Activated CD8-positive, alpha-beta T cell treated with anti-CD3 and anti-CD28 coated beads for 36 hours (primary cell): ENCODE data around the gene PDX1. TPM values are rescaled to one million over a fixed set of nuclear protein-coding genes. Genes with fewer than 3 reads are reported as not detected.

Experiments
- ATAC-seq: fragments of 200-7000 bp; cut with Tn5 transposase; one replicate; pipeline ENCODE4 v1.10.0; 2021; ENCODE audit warnings: mild to moderate bottlenecking, moderate library complexity
- CTCF ChIA-PET: fragments of 350-600 bp; sonication (Branson Sonifier 250); formaldehyde crosslinking; loops from one replicate; lab custom pipeline; 2021; ENCODE audit warnings: antibody characterized with exemption; lab: Charles Lee
- POLR2A ChIA-PET: fragments of 350-600 bp; sonication (Branson Sonifier 250); formaldehyde crosslinking; loops from one replicate; lab custom pipeline; 2021; ENCODE audit warnings: antibody characterized with exemption; lab: Charles Lee
- DNase-seq: peaks from one replicate; pipeline ENCODE4 v3.0.0-alpha.2; 2020
- H3K27ac Mint-ChIP-seq: one replicate; pipeline ENCODE4 v1.8.0; 2021; ENCODE audit warnings: mild to moderate bottlenecking, mixed read lengths
- H3K27me3 Mint-ChIP-seq: one replicate; pipeline ENCODE4 v1.8.0; 2021; ENCODE audit warnings: mixed read lengths
- H3K36me3 Mint-ChIP-seq: one replicate; pipeline ENCODE4 v1.8.0; 2021; ENCODE audit warnings: low read depth, mixed read lengths
- H3K4me1 Mint-ChIP-seq: one replicate; pipeline ENCODE4 v1.8.0; 2021; ENCODE audit warnings: low read depth, mixed read lengths
- H3K4me3 Mint-ChIP-seq: one replicate; pipeline ENCODE4 v1.8.0; 2021; ENCODE audit warnings: mild to moderate bottlenecking, moderate library complexity, mixed read lengths
- H3K9me3 Mint-ChIP-seq: one replicate; pipeline ENCODE4 v1.8.0; 2021; ENCODE audit warnings: mixed read lengths
- CTCF ChIP-seq: fragments of 200-600 bp; IDR thresholded peaks from one replicate; pipeline ENCODE4 v1.8.0; 2022; ENCODE audit warnings: antibody characterized with exemption, mild to moderate bottlenecking
- intact Hi-C: fragments of 100-400 bp; cut with micrococcal nuclease; formaldehyde crosslinking; loops from one replicate; pipeline ENCODE4 v1.10.0; 2022
- total RNA-seq, 2 experiments: library from RNA; stranded (reverse); gene quantifications; one replicate each; pipeline ENCODE4 v1.2.3, GENCODE V29; 2021

PDX1 gene
- total RNA-seq, 2 experiments from 2014 or later, result not detected

- no peak overlapping the region for H3K27ac Mint-ChIP-seq
Observed at GRCh38 chr13:27926644-27927434, 7.0 kb downstream of the PDX1 start.

GRCh38 chr13:27927444-27928352 lies 7.9 kb downstream of the PDX1 start:
- Mint-ChIP-seq H3K9me3 (no peaks in the 10 kb centered on the region), H3K27ac (no peak overlapping the region), H3K36me3 (no peaks in the 10 kb centered on the region), H3K27me3 (peaks cover 82% of the 10 kb centered on the region), H3K4me1 (peaks cover 26% of the 10 kb centered on the region), H3K4me3 (no peak overlapping the region)
- intact Hi-C loops, result loop anchor here (5.0 to 10.0 kb wide), 2 partner anchors 40 to 133 kb away; partner anchors contain the start of genes CDX2 and GSX1
- ChIA-PET CTCF (interaction anchor here (1.0 to 6.0 kb wide), 4 partner anchors 11 to 101 kb away, joined by 3 to 32 read pairs (median 3); no protein-coding TSS in a partner anchor), POLR2A (interaction anchor here (0.6 to 1.7 kb wide), 3 partner anchors 27 to 922 kb away, joined by 3 to 5 read pairs (median 3); no protein-coding TSS in a partner anchor)
- DNase-seq, result no peak
- no peak for ATAC-seq
- TF ChIP-seq CTCF, result no peak

More at GRCh38 chr13:27926644-27927434, 7.0 kb downstream of the PDX1 start:
- ChIA-PET CTCF (interaction anchor here (1.0 to 6.0 kb wide), 5 partner anchors 11 to 100 kb away, joined by 3 to 32 read pairs (median 3); no protein-coding TSS in a partner anchor), POLR2A (interaction anchor here (1.7 kb wide), 1 partner anchor 27 kb away, joined by 5 read pairs; no protein-coding TSS in a partner anchor)
- H3K4me1 Mint-ChIP-seq, result peaks cover 30% of the 10 kb centered on the region
- H3K27me3 Mint-ChIP-seq, result peaks cover 91% of the 10 kb centered on the region
- H3K4me3 Mint-ChIP-seq, result no peak overlapping the region
- peak; percentile 24 for DNase-seq
- ATAC-seq, result no peak
- H3K9me3 Mint-ChIP-seq, result no peaks in the 10 kb centered on the region
- intact Hi-C loops, result loop anchor here (5.0 to 10.0 kb wide), 2 partner anchors 40 to 132 kb away; partner anchors contain the start of genes CDX2 and GSX1
- no peak for TF ChIP-seq CTCF
- no peaks in the 10 kb centered on the region for H3K36me3 Mint-ChIP-seq

- ATAC-seq (no peak), DNase-seq (no peak)
- Mint-ChIP-seq H3K4me3 (no peak overlapping the region), H3K9me3 (no peaks in the 10 kb centered on the region), H3K27me3 (peaks cover 76% of the 10 kb centered on the region), H3K4me1 (peaks cover 26% of the 10 kb centered on the region), H3K36me3 (no peaks in the 10 kb centered on the region), H3K27ac (no peak overlapping the region)
- ChIA-PET CTCF (interaction anchor here (6.0 kb wide), 1 partner anchor 26 kb away, joined by 32 read pairs; no protein-coding TSS in a partner anchor), POLR2A (interaction anchor here (0.6 to 1.7 kb wide), 3 partner anchors 26 to 923 kb away, joined by 3 to 5 read pairs (median 3); no protein-coding TSS in a partner anchor)
- no peak for TF ChIP-seq CTCF
- intact Hi-C loops, result loop anchor here (5.0 to 10.0 kb wide), 2 partner anchors 39 to 134 kb away; partner anchors contain the start of genes CDX2 and GSX1
Observed at GRCh38 chr13:27928353-27928804, 8.6 kb downstream of the PDX1 start.

GRCh38 chr13:27928805-27929753 lies 9.3 kb downstream of the PDX1 start:
- H3K4me3 Mint-ChIP-seq, result no peak overlapping the region
- ChIA-PET CTCF (interaction anchor here (1.0 to 6.0 kb wide), 2 partner anchors 25 to 60 kb away, joined by 4 to 32 read pairs; no protein-coding TSS in a partner anchor), POLR2A (no interaction called here)
- DNase-seq, result no peak
- peaks cover 70% of the 10 kb centered on the region for H3K27me3 Mint-ChIP-seq
- H3K9me3 Mint-ChIP-seq, result no peaks in the 10 kb centered on the region
- intact Hi-C loops, result loop anchor here (5.0 to 10.0 kb wide), 2 partner anchors 38 to 134 kb away; partner anchors contain the start of genes CDX2 and GSX1
- no peak for TF ChIP-seq CTCF
- H3K27ac Mint-ChIP-seq, result no peak overlapping the region
- no peaks in the 10 kb centered on the region for H3K36me3 Mint-ChIP-seq
- H3K4me1 Mint-ChIP-seq, result peaks cover 26% of the 10 kb centered on the region
- ATAC-seq, result no peak
